Tibial nerve (tissue), 4 donors: ENCODE measurements around the gene TCF23.

Experiments used
- CTCF ChIP-seq, 5 experiments: fragments of 200-600 bp in 3 of 5; fragments of 450-650 bp in 2 of 5; sonication (generic) in 3 of 5; IDR thresholded peaks; one replicate each; pipeline ENCODE4 v1.5.1; 2016 to 2019; ENCODE audit warnings: antibody characterized with exemption in 5 of 5, mild to moderate bottlenecking in 3 of 5, moderate library complexity in 2 of 5
- EP300 ChIP-seq, 2 donors: sonication (generic); formaldehyde crosslinking; IDR thresholded peaks; one replicate each; pipeline ENCODE4 v1.6.1; 2017; ENCODE audit warnings: antibody characterized with exemption in 2 of 2, mild to moderate bottlenecking in 1 of 2
- POLR2A ChIP-seq, 2 donors: fragments of 450-650 bp; IDR thresholded peaks; one replicate each; pipeline ENCODE4 v1.6.1; 2017; ENCODE audit warnings: antibody characterized with exemption in 2 of 2, mild to moderate bottlenecking in 2 of 2, moderate library complexity in 2 of 2

GRCh38 chr2:27139310-27139709, 9.5 kb upstream of the TCF23 start, which contains the start of gene PRR30:
- TF ChIP-seq CTCF (IDR thresholded peaks at IDR 0.05): no peak
- no peak for TF ChIP-seq POLR2A (IDR thresholded peaks at IDR 0.05)
- no peak for TF ChIP-seq EP300 (IDR thresholded peaks at IDR 0.05)
